Gastrocnemius medialis (tissue), 4 donors: ENCODE data around the gene PCDHA9.

Experiments
- POLR2A ChIP-seq, 2 donors: fragments of 450-650 bp; IDR thresholded peaks; one replicate each; pipeline ENCODE4 v1.6.1; 2017; ENCODE audit warnings: antibody characterized with exemption in 2 of 2, mild to moderate bottlenecking in 2 of 2, moderate library complexity in 2 of 2
- TF ChIP-seq, protein P1 (sequence below), 5 experiments: fragments of 450-650 bp in 3 of 5; fragments of 200-600 bp in 2 of 5; sonication (generic) in 2 of 5; IDR thresholded peaks in 4 of 5; conservative IDR thresholded peaks in 1 of 5; 1 replicate in 4 of 5; 2 replicates in 1 of 5; pipeline ENCODE4 v1.5.1; 2016 to 2019; ENCODE audit warnings: antibody characterized with exemption in 5 of 5, mild to moderate bottlenecking in 3 of 5, moderate library complexity in 3 of 5

- TF ChIP-seq, protein P1, sequence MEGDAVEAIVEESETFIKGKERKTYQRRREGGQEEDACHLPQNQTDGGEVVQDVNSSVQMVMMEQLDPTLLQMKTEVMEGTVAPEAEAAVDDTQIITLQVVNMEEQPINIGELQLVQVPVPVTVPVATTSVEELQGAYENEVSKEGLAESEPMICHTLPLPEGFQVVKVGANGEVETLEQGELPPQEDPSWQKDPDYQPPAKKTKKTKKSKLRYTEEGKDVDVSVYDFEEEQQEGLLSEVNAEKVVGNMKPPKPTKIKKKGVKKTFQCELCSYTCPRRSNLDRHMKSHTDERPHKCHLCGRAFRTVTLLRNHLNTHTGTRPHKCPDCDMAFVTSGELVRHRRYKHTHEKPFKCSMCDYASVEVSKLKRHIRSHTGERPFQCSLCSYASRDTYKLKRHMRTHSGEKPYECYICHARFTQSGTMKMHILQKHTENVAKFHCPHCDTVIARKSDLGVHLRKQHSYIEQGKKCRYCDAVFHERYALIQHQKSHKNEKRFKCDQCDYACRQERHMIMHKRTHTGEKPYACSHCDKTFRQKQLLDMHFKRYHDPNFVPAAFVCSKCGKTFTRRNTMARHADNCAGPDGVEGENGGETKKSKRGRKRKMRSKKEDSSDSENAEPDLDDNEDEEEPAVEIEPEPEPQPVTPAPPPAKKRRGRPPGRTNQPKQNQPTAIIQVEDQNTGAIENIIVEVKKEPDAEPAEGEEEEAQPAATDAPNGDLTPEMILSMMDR (IDR thresholded peaks at IDR 0.05 in 4 of 5, conservative IDR thresholded peaks at IDR 0.05 in 1 of 5) = no peak
- TF ChIP-seq POLR2A (IDR thresholded peaks at IDR 0.05) = no peak
These were observed 25.9 kb upstream of the PCDHA9 start for GRCh38 chr5:140822281-140822629.
